Right cardiac atrium (tissue), 5 donors: Measurements from ENCODE around the gene MLLT10. TPM values are rescaled to one million over a fixed set of nuclear protein-coding genes. Genes with fewer than 3 reads are reported as not detected.
A peak's percentile ranks its signal among the peaks of the same experiment; 100 is the strongest.

Experiments used
- ATAC-seq, 2 donors: fragments of 200-7000 bp; cut with Tn5 transposase; one replicate each; pipeline versions ENCODE4 v1.8.0 to v1.9.1; 2020; ENCODE audit warnings: moderate library complexity in 2 of 2, mild to moderate bottlenecking in 1 of 2
- DNase-seq, 3 donors: peaks; one replicate each; pipeline ENCODE4 v3.0.0-alpha.2; 2020
- H3K27ac ChIP-seq: one replicate; pipeline ENCODE4 v1.5.1; 2013; ENCODE audit warnings: mild to moderate bottlenecking, low read length, control low read depth, moderate library complexity
- H3K27me3 ChIP-seq: one replicate; pipeline ENCODE4 v1.6.1; 2013; ENCODE audit not compliant: control insufficient read depth, insufficient read depth
- H3K4me1 ChIP-seq: one replicate; pipeline ENCODE4 v1.6.1; 2013; ENCODE audit warnings: low read length; ENCODE audit not compliant: control insufficient read depth, insufficient read depth
- H3K4me3 ChIP-seq: one replicate; pipeline ENCODE4 v1.5.1; 2013; ENCODE audit warnings: low read length, control low read depth
- H3K9me3 ChIP-seq: one replicate; pipeline ENCODE4 v1.6.1; 2013; ENCODE audit warnings: low read length; ENCODE audit not compliant: control insufficient read depth
- WGBS: extraction: QIAGEN DNeasy Blood & Tissue Kit; methylation state at CpG from one replicate; pipeline ENCODE4 v1.1.7; 2013; 5-methylcytosine and 5-hydroxymethylcytosine counted together
- intact Hi-C, 4 donors: fragments of 100-400 bp; cut with DNase I; formaldehyde crosslinking; loops; one replicate each; pipeline versions ENCODE4 v1.11.0 to v1.14.0; 2022 to 2023
- polyA plus RNA-seq: library from polyadenylated mRNA; stranded (reverse); fragments of 200-250 nt; gene quantifications from one replicate; pipeline ENCODE4 v1.2.3, GENCODE V29; 2013
- total RNA-seq, 4 donors: library from RNA; stranded (reverse); fragmentation: NEBNext Ultra II Directional; extraction: Animal tissue kit (Norgen Biotek cat#: 25700); gene quantifications; one replicate each; pipeline ENCODE4 v1.2.1, GENCODE V29; 2021
- donor health status: healthy with polysubstance abuse.
- donor health status: DM: no; HTN: yes; CAD: no.
- donor health status: DM: no; HTN: no; CAD: no.
- donor health status: DM: no; HTN: yes; CAD: no; lungs with severe emphysema.
- donor health status: DM: yes; HTN: yes; CAD: no.

Gene MLLT10
- total and polyA plus RNA-seq, 5 donors: 14.1 to 36.1 (median 28.5) TPM

GRCh38 chr10:21525367-21526187 is 8.5 kb upstream of the MLLT10 start, which contains the start of gene SKIDA1:
Gene SKIDA1 (minus strand): TSS chr10:21525682. CDS start chr10:21517822, 7,860 bp downstream.
- Histone ChIP-seq H3K4me3 (peak within 1 kb of the TSS; percentile 84), H3K27ac (peak within 1 kb of the TSS; percentile 95), H3K27me3 (no peaks in the 10 kb centered on the region), H3K4me1 (peaks cover 2% of the 10 kb centered on the region), H3K9me3 (no peaks in the 10 kb centered on the region)
- DNase-seq (peak; percentile 89 to 96 (median 95)), ATAC-seq (peak; percentile 81 to 86)
- intact Hi-C loops: no loop called here
- under 1% methylated on average over 64 of the region's 64 CpGs for WGBS

- peak overlapping the region; percentile 93 for H3K27ac ChIP-seq
- DNase-seq (peak; percentile 93 to 97 (median 97)), ATAC-seq (peak; percentile 89 to 90)
- under 1% methylated on average over 56 of the region's 56 CpGs for WGBS
- H3K4me3 ChIP-seq: peak overlapping the region; percentile 84
- H3K4me1 ChIP-seq: no peaks in the 10 kb centered on the region
- H3K27me3 ChIP-seq: no peaks in the 10 kb centered on the region
- no peaks in the 10 kb centered on the region for H3K9me3 ChIP-seq
- intact Hi-C loops: no loop called here
These were observed 7.7 kb upstream of the MLLT10 start for GRCh38 chr10:21526188-21526859.

GRCh38 chr10:21526860-21527597 is 7.0 kb upstream of the MLLT10 start:
- Histone ChIP-seq H3K27ac (peak overlapping the region; percentile 99), H3K9me3 (no peaks in the 10 kb centered on the region), H3K27me3 (no peaks in the 10 kb centered on the region), H3K4me1 (no peaks in the 10 kb centered on the region), H3K4me3 (peak overlapping the region; percentile 84)
- WGBS: under 1% methylated on average over 68 of the region's 68 CpGs
- ATAC-seq (peak; percentile 60 to 76), DNase-seq (peak; percentile 73 to 91 (median 89))
- intact Hi-C loops: no loop called here

GRCh38 chr10:21527598-21528235 is 6.3 kb upstream of the MLLT10 start:
- 7% methylated on average over 18 of the region's 18 CpGs for WGBS
- no peak for DNase-seq
- Histone ChIP-seq H3K4me3 (peak overlapping the region; percentile 84), H3K27me3 (no peaks in the 10 kb centered on the region), H3K4me1 (no peaks in the 10 kb centered on the region), H3K9me3 (no peaks in the 10 kb centered on the region), H3K27ac (peak overlapping the region; percentile 99)
- no peak for ATAC-seq
- intact Hi-C loops: no loop called here

GRCh38 chr10:21528236-21529031 is 5.6 kb upstream of the MLLT10 start:
- Histone ChIP-seq H3K4me3 (peak overlapping the region; percentile 84), H3K4me1 (no peaks in the 10 kb centered on the region), H3K27ac (peak overlapping the region; percentile 70), H3K27me3 (no peaks in the 10 kb centered on the region), H3K9me3 (no peaks in the 10 kb centered on the region)
- no peak for ATAC-seq
- WGBS: 48% methylated on average over 8 of the region's 8 CpGs
- intact Hi-C loops: no loop called here
- DNase-seq: no peak

GRCh38 chr10:21529032-21529910 is 4.8 kb upstream of the MLLT10 start:
- intact Hi-C loops: no loop called here
- Histone ChIP-seq H3K9me3 (no peaks in the 10 kb centered on the region), H3K4me1 (no peaks in the 10 kb centered on the region), H3K4me3 (no peak overlapping the region), H3K27ac (peak overlapping the region; percentile 70), H3K27me3 (no peaks in the 10 kb centered on the region)
- ATAC-seq (no peak), DNase-seq (no peak)
- 76% methylated on average over 9 of the region's 9 CpGs for WGBS

GRCh38 chr10:21530168-21530567 is 3.9 kb upstream of the MLLT10 start:
- no peak overlapping the region for H3K4me3 ChIP-seq
- no peaks in the 10 kb centered on the region for H3K9me3 ChIP-seq
- intact Hi-C loops: loop anchor here in 2 of 4 donors (5.0 kb wide), 1 partner anchor 33 kb away; no protein-coding TSS in a partner anchor
- DNase-seq (no peak), ATAC-seq (no peak)
- H3K4me1 ChIP-seq: no peaks in the 10 kb centered on the region
- WGBS: 97% methylated on average over 1 of the region's 1 CpG
- H3K27ac ChIP-seq: no peak overlapping the region
- no peaks in the 10 kb centered on the region for H3K27me3 ChIP-seq

- H3K27me3 ChIP-seq: no peaks in the 10 kb centered on the region
- intact Hi-C loops: loop anchor here in 2 of 4 donors (5.0 kb wide), 1 partner anchor 33 kb away; no protein-coding TSS in a partner anchor
- H3K4me3 ChIP-seq: no peak overlapping the region
- H3K4me1 ChIP-seq: no peaks in the 10 kb centered on the region
- ATAC-seq (no peak), DNase-seq (no peak)
- H3K9me3 ChIP-seq: no peaks in the 10 kb centered on the region
- WGBS: 0% methylated on average over 1 of the region's 1 CpG
- H3K27ac ChIP-seq: no peak overlapping the region
These were observed 3.4 kb upstream of the MLLT10 start for GRCh38 chr10:21530641-21531040.

- H3K9me3 ChIP-seq: no peaks in the 10 kb centered on the region
- H3K4me1 ChIP-seq: no peaks in the 10 kb centered on the region
- H3K27ac ChIP-seq: no peak overlapping the region
- intact Hi-C loops: loop anchor here in 2 of 4 donors (5.0 kb wide), 1 partner anchor 34 kb away; no protein-coding TSS in a partner anchor
- ATAC-seq (no peak), DNase-seq (no peak)
- no peaks in the 10 kb centered on the region for H3K27me3 ChIP-seq
- 88% methylated on average over 1 of the region's 1 CpG for WGBS
- H3K4me3 ChIP-seq: no peak overlapping the region
These were observed 2.9 kb upstream of the MLLT10 start for GRCh38 chr10:21531164-21531563.
